MM.1S (cell line): ENCODE results near the gene HTR2B.

Experiments used
- DNase-seq: peaks from one replicate; pipeline ENCODE4 v3.0.0-alpha.2; 2015
- H2AFZ ChIP-seq: fragments of 300-600 bp; sonication (generic); 2 replicates; pipeline ENCODE4 v1.6.0; 2016; ENCODE audit warnings: antibody characterized with exemption, low read length
- H3F3A ChIP-seq: fragments of 300-600 bp; sonication (generic); 2 replicates; pipeline ENCODE4 v1.6.1; 2016; ENCODE audit warnings: mild to moderate bottlenecking, antibody characterized with exemption, low read length, moderate library complexity, mixed read lengths; ENCODE audit not compliant: insufficient read depth
- H3K27ac ChIP-seq: fragments of 300-600 bp; sonication (generic); 2 replicates; pipeline ENCODE4 v1.5.1; 2016; ENCODE audit warnings: mild to moderate bottlenecking, low read length
- H3K27me3 ChIP-seq: fragments of 300-600 bp; sonication (generic); replicated peaks from 2 replicates; pipeline ENCODE4 v1.6.0; 2016; ENCODE audit warnings: low read length; ENCODE audit not compliant: insufficient read depth
- H3K36me3 ChIP-seq: fragments of 300-600 bp; sonication (generic); replicated peaks from 2 replicates; pipeline ENCODE4 v1.6.1; 2016; ENCODE audit warnings: mild to moderate bottlenecking, low read length, mixed read lengths; ENCODE audit not compliant: insufficient read depth
- H3K4me1 ChIP-seq: fragments of 300-600 bp; sonication (generic); 2 replicates; pipeline ENCODE4 v1.6.1; 2016; ENCODE audit warnings: low read length, mixed read lengths
- H3K4me2 ChIP-seq: fragments of 300-600 bp; sonication (generic); 2 replicates; pipeline ENCODE4 v1.6.0; 2016; ENCODE audit warnings: low read depth, low read length
- H3K4me3 ChIP-seq: fragments of 300-600 bp; sonication (generic); 2 replicates; pipeline ENCODE4 v1.5.1; 2016; ENCODE audit warnings: low read length, mixed read lengths
- H3K79me2 ChIP-seq: fragments of 300-600 bp; sonication (generic); 2 replicates; pipeline ENCODE4 v1.6.1; 2016; ENCODE audit warnings: mixed run types, low read length, mixed read lengths
- H3K9ac ChIP-seq: fragments of 300-600 bp; sonication (generic); 2 replicates; pipeline ENCODE4 v1.6.1; 2016; ENCODE audit warnings: low read length, mixed read lengths
- H3K9me2 ChIP-seq: fragments of 300-600 bp; sonication (generic); replicated peaks from 2 replicates; pipeline ENCODE4 v1.6.1; 2016; ENCODE audit warnings: mild to moderate bottlenecking, low read length, mixed read lengths; ENCODE audit not compliant: insufficient read depth
- H3K9me3 ChIP-seq: fragments of 300-600 bp; sonication (generic); replicated peaks from 2 replicates; pipeline ENCODE4 v1.6.1; 2016; ENCODE audit warnings: mild to moderate bottlenecking, low read length, mixed read lengths; ENCODE audit not compliant: insufficient read depth
- H4K20me1 ChIP-seq: fragments of 300-600 bp; sonication (generic); 2 replicates; pipeline ENCODE4 v1.6.1; 2016; ENCODE audit warnings: mild to moderate bottlenecking, low read length, moderate library complexity, mixed read lengths; ENCODE audit not compliant: insufficient read depth
- CTCF ChIP-seq: fragments of 300-600 bp; sonication (generic); IDR thresholded peaks from 2 replicates; pipeline ENCODE4 v1.5.1; 2016; ENCODE audit warnings: antibody characterized with exemption, low read length, mixed read lengths
- EZH2 ChIP-seq: fragments of 300-600 bp; sonication (generic); optimal IDR thresholded peaks from 2 replicates; pipeline ENCODE3; 2017; ENCODE audit warnings: low read depth, mild to moderate bottlenecking, antibody characterized with exemption, low read length, mixed read lengths
- EZH2phosphoT487 ChIP-seq: fragments of 300-600 bp; sonication (generic); IDR thresholded peaks from 2 replicates; pipeline ENCODE4 v1.6.1; 2018; ENCODE audit warnings: antibody characterized with exemption, low read length

The HTR2B gene

GRCh38 chr2:231129216-231129615, 4.4 kb upstream of the HTR2B start:
- Histone ChIP-seq H3K36me3 (no peaks in the 10 kb centered on the region), H3K4me3 (no peak overlapping the region), H3K27ac (no peak overlapping the region)

GRCh38 chr2:231128541-231128940, 3.7 kb upstream of the HTR2B start:
- no peaks in the 10 kb centered on the region for H3F3A ChIP-seq
- no peak overlapping the region for H3K9ac ChIP-seq
- no peaks in the 10 kb centered on the region for H3K9me3 ChIP-seq
- H3K4me2 ChIP-seq: no peak overlapping the region
- H4K20me1 ChIP-seq: no peaks in the 10 kb centered on the region; the same call in 1 of the 2 replicates
- no peaks in the 10 kb centered on the region for H3K4me1 ChIP-seq
- no peaks in the 10 kb centered on the region for H3K9me2 ChIP-seq
- H3K27ac ChIP-seq: no peak overlapping the region
- no peaks in the 10 kb centered on the region for H3K27me3 ChIP-seq
- no peak overlapping the region for H3K4me3 ChIP-seq
- H2AFZ ChIP-seq: no peak overlapping the region
- no peaks in the 10 kb centered on the region for H3K36me3 ChIP-seq
- DNase-seq: no peak
- no peak for TF ChIP-seq CTCF
- no peak for TF ChIP-seq EZH2
- TF ChIP-seq EZH2phosphoT487: no peak
- peaks cover 47% of the 10 kb centered on the region for H3K79me2 ChIP-seq

More at GRCh38 chr2:231129216-231129615, 4.4 kb upstream of the HTR2B start:
- Histone ChIP-seq H3K27me3 (no peaks in the 10 kb centered on the region), H3K9ac (no peak overlapping the region), H3K9me3 (no peaks in the 10 kb centered on the region), H2AFZ (no peak overlapping the region), H3K9me2 (no peaks in the 10 kb centered on the region), H3K4me1 (no peaks in the 10 kb centered on the region), H3K79me2 (peaks cover 52% of the 10 kb centered on the region), H3K4me2 (no peak overlapping the region), H3F3A (no peaks in the 10 kb centered on the region), H4K20me1 (no peaks in the 10 kb centered on the region; the same call in 1 of the 2 replicates)
- TF ChIP-seq EZH2 (no peak), EZH2phosphoT487 (no peak), CTCF (no peak)
- no peak for DNase-seq

GRCh38 chr2:231127936-231128335, 3.1 kb upstream of the HTR2B start:
- H3K9me2 ChIP-seq: no peaks in the 10 kb centered on the region
- no peak overlapping the region for H3K4me3 ChIP-seq
- no peak overlapping the region for H3K4me2 ChIP-seq
- no peak overlapping the region for H3K27ac ChIP-seq
- no peaks in the 10 kb centered on the region for H3K4me1 ChIP-seq
- H4K20me1 ChIP-seq: no peaks in the 10 kb centered on the region; the same call in 1 of the 2 replicates
- no peak overlapping the region for H2AFZ ChIP-seq
- no peak overlapping the region for H3K9ac ChIP-seq
- H3F3A ChIP-seq: no peaks in the 10 kb centered on the region
- peaks cover 48% of the 10 kb centered on the region for H3K79me2 ChIP-seq
- H3K9me3 ChIP-seq: no peaks in the 10 kb centered on the region
- TF ChIP-seq EZH2phosphoT487: no peak
- TF ChIP-seq EZH2: no peak
- TF ChIP-seq CTCF: no peak
- H3K36me3 ChIP-seq: no peaks in the 10 kb centered on the region
- DNase-seq: no peak
- H3K27me3 ChIP-seq: no peaks in the 10 kb centered on the region
